ENCODE results near the gene MAP2K5.

MAP2K5 gene

GRCh38 chr15:67720556-67721175 is 178.2 kb downstream of the MAP2K5 start:
- no peak for DNase-seq (ENCODE audit: low read depth, low spot score)
- in situ Hi-C loops (cut with HindIII; ENCODE audit: low sequenced_read_pairs), result no loop called here
- TF ChIP-seq CTCF (IDR thresholded peaks at IDR 0.05; ENCODE audit: low read depth, low read length), result no peak
- no peak overlapping the region for H3K4me3 ChIP-seq (ENCODE audit: low read depth, low read length)

- in situ Hi-C loops (cut with HindIII; ENCODE audit: low sequenced_read_pairs), result no loop called here
- H3K4me3 ChIP-seq (ENCODE audit: low read depth, low read length), result no peak overlapping the region
- DNase-seq (ENCODE audit: low read depth, low spot score), result no peak
- no peak for TF ChIP-seq CTCF (IDR thresholded peaks at IDR 0.05; ENCODE audit: low read depth, low read length)
These were observed 179.7 kb downstream of the MAP2K5 start for GRCh38 chr15:67722030-67722817.

- no peak for TF ChIP-seq CTCF (IDR thresholded peaks at IDR 0.05; ENCODE audit: low read depth, low read length)
- no peak for DNase-seq (ENCODE audit: low read depth, low spot score)
- in situ Hi-C loops (cut with HindIII; ENCODE audit: low sequenced_read_pairs), result no loop called here
- no peak overlapping the region for H3K4me3 ChIP-seq (ENCODE audit: low read depth, low read length)
These were observed 181.0 kb downstream of the MAP2K5 start for GRCh38 chr15:67723294-67724024.

GRCh38 chr15:67724691-67725375 is 182.3 kb downstream of the MAP2K5 start:
- H3K4me3 ChIP-seq (ENCODE audit: low read depth, low read length), result no peak overlapping the region
- no peak for DNase-seq (ENCODE audit: low read depth, low spot score)
- in situ Hi-C loops (cut with HindIII; ENCODE audit: low sequenced_read_pairs), result no loop called here
- TF ChIP-seq CTCF (IDR thresholded peaks at IDR 0.05; ENCODE audit: low read depth, low read length), result no peak

- DNase-seq (ENCODE audit: low read depth, low spot score), result no peak
- no peak for TF ChIP-seq CTCF (IDR thresholded peaks at IDR 0.05; ENCODE audit: low read depth, low read length)
- in situ Hi-C loops (cut with HindIII; ENCODE audit: low sequenced_read_pairs), result no loop called here
- no peak overlapping the region for H3K4me3 ChIP-seq (ENCODE audit: low read depth, low read length)
These were observed 187.6 kb downstream of the MAP2K5 start for GRCh38 chr15:67730135-67730534.

GRCh38 chr15:67731112-67731721 is 188.7 kb downstream of the MAP2K5 start:
- H3K4me3 ChIP-seq (ENCODE audit: low read depth, low read length), result no peak overlapping the region
- in situ Hi-C loops (cut with HindIII; ENCODE audit: low sequenced_read_pairs), result no loop called here
- TF ChIP-seq CTCF (IDR thresholded peaks at IDR 0.05; ENCODE audit: low read depth, low read length), result no peak
- DNase-seq (ENCODE audit: low read depth, low spot score), result no peak
